ENCODE results near the gene RAB11A.

DNA sequence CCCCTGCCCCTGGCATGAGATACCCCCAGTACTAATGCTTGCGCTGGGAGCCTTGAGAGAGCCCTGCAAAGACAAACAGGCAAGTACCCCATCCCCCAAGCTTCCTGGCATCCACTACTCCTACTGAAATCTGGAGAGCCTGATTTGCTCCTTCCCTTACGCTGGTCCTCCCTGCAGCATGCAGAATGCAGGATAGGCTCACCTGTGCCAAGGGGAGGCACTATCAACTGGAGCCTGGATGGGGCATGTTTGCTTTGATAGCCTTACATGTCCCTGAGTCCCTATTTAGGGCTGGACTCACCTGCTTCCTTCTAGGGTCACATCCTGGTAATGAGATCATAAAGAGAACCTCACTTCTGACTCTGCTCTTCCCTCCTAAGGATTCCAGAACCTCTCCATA, 42.9 kb downstream of the RAB11A start:
- no peak for TF ChIP-seq POLR2A (IDR thresholded peaks at IDR 0.05)
- TF ChIP-seq, protein P1, sequence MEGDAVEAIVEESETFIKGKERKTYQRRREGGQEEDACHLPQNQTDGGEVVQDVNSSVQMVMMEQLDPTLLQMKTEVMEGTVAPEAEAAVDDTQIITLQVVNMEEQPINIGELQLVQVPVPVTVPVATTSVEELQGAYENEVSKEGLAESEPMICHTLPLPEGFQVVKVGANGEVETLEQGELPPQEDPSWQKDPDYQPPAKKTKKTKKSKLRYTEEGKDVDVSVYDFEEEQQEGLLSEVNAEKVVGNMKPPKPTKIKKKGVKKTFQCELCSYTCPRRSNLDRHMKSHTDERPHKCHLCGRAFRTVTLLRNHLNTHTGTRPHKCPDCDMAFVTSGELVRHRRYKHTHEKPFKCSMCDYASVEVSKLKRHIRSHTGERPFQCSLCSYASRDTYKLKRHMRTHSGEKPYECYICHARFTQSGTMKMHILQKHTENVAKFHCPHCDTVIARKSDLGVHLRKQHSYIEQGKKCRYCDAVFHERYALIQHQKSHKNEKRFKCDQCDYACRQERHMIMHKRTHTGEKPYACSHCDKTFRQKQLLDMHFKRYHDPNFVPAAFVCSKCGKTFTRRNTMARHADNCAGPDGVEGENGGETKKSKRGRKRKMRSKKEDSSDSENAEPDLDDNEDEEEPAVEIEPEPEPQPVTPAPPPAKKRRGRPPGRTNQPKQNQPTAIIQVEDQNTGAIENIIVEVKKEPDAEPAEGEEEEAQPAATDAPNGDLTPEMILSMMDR (IDR thresholded peaks at IDR 0.05) = no peak
